PC-3 (cell line): Measurements from ENCODE around the gene TOM1L2.

Source experiments
- CTCF ChIP-seq: fragments of 300-600 bp; sonication (generic); conservative IDR thresholded peaks from 2 replicates; pipeline ENCODE4 v1.5.1; 2017; ENCODE audit warnings: antibody characterized with exemption, low read depth, mild to moderate bottlenecking, low read length
- EZH2 ChIP-seq: fragments of 300-600 bp; sonication (generic); IDR thresholded peaks from one replicate; pipeline ENCODE4 v1.6.1; 2017; ENCODE audit warnings: antibody characterized with exemption, mild to moderate bottlenecking, low read length; ENCODE audit not compliant: unreplicated experiment
- EZH2phosphoT487 ChIP-seq: fragments of 300-600 bp; sonication (generic); IDR thresholded peaks from 2 replicates; pipeline ENCODE4 v1.6.1; 2018; ENCODE audit warnings: mild to moderate bottlenecking, antibody characterized with exemption, low read length, borderline replicate concordance

DNA sequence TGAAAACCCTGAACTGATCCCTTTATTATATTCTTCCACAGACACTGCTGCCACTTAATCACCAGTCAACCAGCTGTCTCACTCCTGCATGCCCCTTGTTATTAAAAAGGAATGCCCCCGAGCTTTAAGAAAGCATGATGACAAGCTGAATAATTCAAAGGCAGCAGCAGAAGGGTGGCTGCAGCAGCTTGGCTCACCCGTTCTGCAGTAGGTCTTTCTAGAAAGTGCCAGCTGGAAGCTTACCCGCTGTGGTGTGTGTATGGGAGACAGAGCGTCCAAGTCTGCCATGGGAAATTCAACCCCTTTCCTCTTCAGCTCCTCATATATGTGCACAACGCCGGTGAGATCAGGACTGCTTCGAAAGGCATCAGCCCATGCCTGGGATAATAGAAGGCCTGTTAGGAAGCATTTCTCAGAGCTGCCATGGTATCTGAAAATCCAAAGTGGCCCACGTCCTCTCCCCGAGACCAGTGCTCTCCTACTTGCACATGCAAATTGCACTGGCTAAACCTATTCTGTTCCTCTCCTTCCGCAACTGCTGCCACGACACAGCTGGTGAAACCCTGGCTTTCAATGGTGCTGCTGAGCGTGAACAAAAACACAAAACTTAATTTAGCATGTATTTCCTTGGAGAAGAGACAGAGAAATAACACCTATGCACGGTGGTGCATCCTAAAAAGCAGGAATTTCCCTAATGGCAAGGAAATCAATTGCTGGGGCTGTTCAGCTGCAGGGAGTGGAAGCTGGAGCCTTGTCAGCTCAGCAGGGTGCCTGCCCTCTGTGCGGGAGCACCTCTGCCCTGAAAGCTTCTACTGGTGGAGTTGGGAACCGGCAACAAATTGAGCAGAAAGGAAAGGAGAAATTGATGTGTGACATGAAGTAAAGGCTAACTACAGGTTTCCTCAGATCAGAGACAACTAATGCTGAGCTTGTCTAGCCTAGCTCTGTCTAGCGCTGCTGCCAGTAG is 87.5 kb downstream of the TOM1L2 start:
- TF ChIP-seq CTCF (no peak), EZH2phosphoT487 (no peak), EZH2 (no peak)
